ENCODE measurements around the gene DDX6.

The DDX6 gene

GRCh38 chr11:118705111-118705741 lies 85.7 kb downstream of the DDX6 start:
- DNase-seq (ENCODE audit: low read depth in 2 of 3, low spot score in 2 of 3), result no peak

- DNase-seq (ENCODE audit: low read depth in 2 of 3, low spot score in 2 of 3), result no peak
Measured at GRCh38 chr11:118703563-118704106, 87.3 kb downstream of the DDX6 start.

- DNase-seq (ENCODE audit: low read depth in 2 of 3, low spot score in 2 of 3), result no peak
Measured at GRCh38 chr11:118699506-118700220, 91.3 kb downstream of the DDX6 start.
